ENCODE measurements around the gene WDR37.

WDR37 gene

DNA sequence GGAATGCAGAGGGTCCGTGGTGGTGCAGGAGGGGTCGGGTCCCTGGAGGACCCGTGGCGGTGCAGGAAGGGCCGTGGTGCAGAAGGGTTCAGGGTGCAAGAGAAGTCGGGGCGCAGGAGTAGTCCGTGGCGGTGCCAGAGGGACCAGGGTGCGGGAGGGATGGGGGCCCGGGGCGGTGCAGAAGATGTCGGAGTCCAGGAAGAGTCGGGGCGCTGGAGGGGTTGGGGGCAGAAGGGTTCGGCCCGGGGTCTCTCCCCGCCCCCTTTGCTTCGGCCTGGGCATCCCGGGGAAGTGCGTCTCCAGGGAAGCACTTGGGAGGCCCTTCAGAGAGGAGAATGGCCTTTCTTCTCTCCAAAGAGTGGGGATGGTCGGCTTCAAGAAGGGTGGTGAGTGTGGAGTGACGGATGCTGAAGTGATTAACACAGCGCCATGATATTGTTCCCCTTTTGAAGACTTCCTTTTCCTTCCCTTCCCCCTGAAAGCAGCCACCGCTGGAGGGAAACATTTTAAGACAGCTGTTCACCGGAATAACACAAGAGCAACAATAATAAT, 997 bp downstream of the WDR37 start:
- Histone ChIP-seq H4K91ac (ENCODE audit: low read depth, low read length, poor library complexity) (no peak overlapping the region), H3K36me3 (replicated peaks in 1 of 2; ENCODE audit: control insufficient read depth in 2 of 2, insufficient read depth in 2 of 2, low read length in 2 of 2) (peaks cover 2 to 32% of the 10 kb centered on the region in 2 donors), H3K14ac (ENCODE audit: low read length) (peak overlapping the region; percentile 90), H2BK12ac (ENCODE audit: low read length) (peak overlapping the region; percentile 60), H3K9me3 (replicated peaks in 1 of 2; ENCODE audit: control insufficient read depth in 2 of 2, insufficient read depth in 1 of 2, low read depth in 1 of 2, low read length in 2 of 2) (peaks cover 0 to 3% of the 10 kb centered on the region in 2 donors), H3K9ac (ENCODE audit: low read depth, low read length, poor library complexity) (peak overlapping the region; percentile 99), H2BK120ac (ENCODE audit: low read depth, low read length) (peak overlapping the region; percentile 64), H2AK5ac (ENCODE audit: low read depth, low read length) (peak overlapping the region; percentile 85), H3K27me3 (ENCODE audit: control insufficient read depth in 3 of 3, insufficient read depth in 3 of 3, low read depth in 1 of 3, low read length in 3 of 3) (no peaks in the 10 kb centered on the region), H3K18ac (ENCODE audit: low read length) (peak overlapping the region; percentile 86), H2BK5ac (ENCODE audit: low read length) (no peak overlapping the region), H3K27ac (replicated peaks; ENCODE audit: low read length) (no peak overlapping the region), H3K4ac (ENCODE audit: low read length) (no peak overlapping the region), H2BK15ac (ENCODE audit: low read length) (no peak overlapping the region), H3K4me1 (ENCODE audit: control insufficient read depth in 2 of 2, insufficient read depth in 1 of 2, low read depth in 1 of 2, low read length in 2 of 2) (peaks cover 3 to 13% of the 10 kb centered on the region in 2 donors), H4K8ac (ENCODE audit: low read depth, low read length) (no peak overlapping the region), H3K4me3 (ENCODE audit: low read length in 2 of 2) (peak overlapping the region; percentile 94 to 99), H3K79me1 (ENCODE audit: low read depth, low read length) (peaks cover 16% of the 10 kb centered on the region), H3K4me2 (ENCODE audit: insufficient read depth, low read length, poor library complexity, severe bottlenecking) (peak overlapping the region; percentile 87), H3K23ac (ENCODE audit: low read depth, low read length, poor library complexity) (peak overlapping the region; percentile 70), H2AFZ (ENCODE audit: low read length) (peak overlapping the region; percentile 89)
- no peak for DNase-seq (ENCODE audit: low spot score)
- WGBS, 2 donors (ENCODE audit: extremely low coverage in 2 of 2, insufficient read length in 2 of 2, insufficient replicate concordance in 1 of 2), result no CpG with 5 or more reads among the region's 26 CpGs

- no peak overlapping the region for H2BK5ac ChIP-seq (ENCODE audit: low read length)
- no peaks in the 10 kb centered on the region for H3K27me3 ChIP-seq (ENCODE audit: control insufficient read depth in 3 of 3, insufficient read depth in 3 of 3, low read depth in 1 of 3, low read length in 3 of 3)
- H3K36me3 ChIP-seq (replicated peaks in 1 of 2; ENCODE audit: control insufficient read depth in 2 of 2, insufficient read depth in 2 of 2, low read length in 2 of 2), result peaks cover 2 to 24% of the 10 kb centered on the region in 2 donors
- H2BK12ac ChIP-seq (ENCODE audit: low read length), result no peak overlapping the region
- WGBS, 2 donors (ENCODE audit: extremely low coverage in 2 of 2, insufficient read length in 2 of 2, insufficient replicate concordance in 1 of 2), result no CpG with 5 or more reads among the region's 7 CpGs
- H3K4me3 ChIP-seq (ENCODE audit: low read length in 2 of 2), result peak overlapping the region in 1 of 2 donors; percentile 94
- no peak overlapping the region for H2AFZ ChIP-seq (ENCODE audit: low read length)
- H3K23ac ChIP-seq (ENCODE audit: low read depth, low read length, poor library complexity), result no peak overlapping the region
- no peak overlapping the region for H2AK5ac ChIP-seq (ENCODE audit: low read depth, low read length)
- no peak overlapping the region for H3K27ac ChIP-seq (replicated peaks; ENCODE audit: low read length)
- no peak overlapping the region for H3K9ac ChIP-seq (ENCODE audit: low read depth, low read length, poor library complexity)
- no peaks in the 10 kb centered on the region for H3K9me3 ChIP-seq (replicated peaks in 1 of 2; ENCODE audit: control insufficient read depth in 2 of 2, insufficient read depth in 1 of 2, low read depth in 1 of 2, low read length in 2 of 2)
- H3K4ac ChIP-seq (ENCODE audit: low read length), result no peak overlapping the region
- DNase-seq (ENCODE audit: low spot score), result no peak
- no peak overlapping the region for H3K14ac ChIP-seq (ENCODE audit: low read length)
- peaks cover 16% of the 10 kb centered on the region for H3K79me1 ChIP-seq (ENCODE audit: low read depth, low read length)
- no peak overlapping the region for H3K18ac ChIP-seq (ENCODE audit: low read length)
- no peak overlapping the region for H2BK120ac ChIP-seq (ENCODE audit: low read depth, low read length)
- H4K8ac ChIP-seq (ENCODE audit: low read depth, low read length), result no peak overlapping the region
- H4K91ac ChIP-seq (ENCODE audit: low read depth, low read length, poor library complexity), result no peak overlapping the region
- peaks cover 3 to 13% of the 10 kb centered on the region in 2 donors for H3K4me1 ChIP-seq (ENCODE audit: control insufficient read depth in 2 of 2, insufficient read depth in 1 of 2, low read depth in 1 of 2, low read length in 2 of 2)
- H2BK15ac ChIP-seq (ENCODE audit: low read length), result no peak overlapping the region
- H3K4me2 ChIP-seq (ENCODE audit: insufficient read depth, low read length, poor library complexity, severe bottlenecking), result no peak overlapping the region
These were observed 1.8 kb downstream of the WDR37 start for GRCh38 chr10:1058017-1058416.

DNA sequence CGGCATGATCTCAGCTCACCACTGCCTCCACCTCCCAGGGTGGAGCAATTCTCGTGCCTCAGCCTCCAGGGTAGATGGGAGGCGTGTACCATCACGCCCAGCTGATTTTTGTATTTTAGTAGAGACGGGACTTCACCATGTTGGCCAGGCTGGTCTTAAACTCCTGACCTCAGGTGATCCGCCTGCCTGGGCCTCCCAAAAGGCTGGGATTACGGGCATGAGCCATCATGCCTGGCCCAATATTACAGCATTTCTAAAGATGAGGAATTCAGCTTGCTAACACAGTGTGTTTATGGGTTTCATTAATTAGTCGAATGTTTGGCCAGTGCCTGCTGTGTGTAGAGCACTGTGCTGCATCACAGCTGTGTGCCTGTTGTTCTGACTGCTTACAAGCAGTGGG, 3.7 kb downstream of the WDR37 start:
- H3K4me3 ChIP-seq (ENCODE audit: low read length in 2 of 2), result no peak overlapping the region
- H2AK5ac ChIP-seq (ENCODE audit: low read depth, low read length), result no peak overlapping the region
- no peak overlapping the region for H3K27ac ChIP-seq (replicated peaks; ENCODE audit: low read length)
- H2BK120ac ChIP-seq (ENCODE audit: low read depth, low read length), result no peak overlapping the region
- no peak overlapping the region for H3K9ac ChIP-seq (ENCODE audit: low read depth, low read length, poor library complexity)
- H4K91ac ChIP-seq (ENCODE audit: low read depth, low read length, poor library complexity), result no peak overlapping the region
- no peaks in the 10 kb centered on the region for H3K27me3 ChIP-seq (ENCODE audit: control insufficient read depth in 3 of 3, insufficient read depth in 3 of 3, low read depth in 1 of 3, low read length in 3 of 3)
- peaks cover 2 to 7% of the 10 kb centered on the region in 2 donors for H3K36me3 ChIP-seq (replicated peaks in 1 of 2; ENCODE audit: control insufficient read depth in 2 of 2, insufficient read depth in 2 of 2, low read length in 2 of 2)
- no peak overlapping the region for H3K4me2 ChIP-seq (ENCODE audit: insufficient read depth, low read length, poor library complexity, severe bottlenecking)
- H3K4me1 ChIP-seq (ENCODE audit: control insufficient read depth in 2 of 2, insufficient read depth in 1 of 2, low read depth in 1 of 2, low read length in 2 of 2), result peaks cover 3 to 21% of the 10 kb centered on the region in 2 donors
- H2BK5ac ChIP-seq (ENCODE audit: low read length), result no peak overlapping the region
- H3K4ac ChIP-seq (ENCODE audit: low read length), result no peak overlapping the region
- no peak overlapping the region for H2AFZ ChIP-seq (ENCODE audit: low read length)
- no peaks in the 10 kb centered on the region for H3K9me3 ChIP-seq (replicated peaks in 1 of 2; ENCODE audit: control insufficient read depth in 2 of 2, insufficient read depth in 1 of 2, low read depth in 1 of 2, low read length in 2 of 2)
- no peak overlapping the region for H3K14ac ChIP-seq (ENCODE audit: low read length)
- peaks cover 12% of the 10 kb centered on the region for H3K79me1 ChIP-seq (ENCODE audit: low read depth, low read length)
- DNase-seq (ENCODE audit: low spot score), result no peak
- no peak overlapping the region for H2BK12ac ChIP-seq (ENCODE audit: low read length)
- H2BK15ac ChIP-seq (ENCODE audit: low read length), result no peak overlapping the region
- no peak overlapping the region for H3K23ac ChIP-seq (ENCODE audit: low read depth, low read length, poor library complexity)
- H4K8ac ChIP-seq (ENCODE audit: low read depth, low read length), result no peak overlapping the region
- no peak overlapping the region for H3K18ac ChIP-seq (ENCODE audit: low read length)
- WGBS, 2 donors (ENCODE audit: extremely low coverage in 2 of 2, insufficient read length in 2 of 2, insufficient replicate concordance in 1 of 2), result no CpG with 5 or more reads among the region's 8 CpGs

- WGBS, 2 donors (ENCODE audit: extremely low coverage in 2 of 2, insufficient read length in 2 of 2, insufficient replicate concordance in 1 of 2), result no CpG with 5 or more reads among the region's 7 CpGs
- Histone ChIP-seq H2AFZ (ENCODE audit: low read length) (no peak overlapping the region), H3K4ac (ENCODE audit: low read length) (no peak overlapping the region), H3K27me3 (ENCODE audit: control insufficient read depth in 3 of 3, insufficient read depth in 3 of 3, low read depth in 1 of 3, low read length in 3 of 3) (no peaks in the 10 kb centered on the region), H2BK5ac (ENCODE audit: low read length) (no peak overlapping the region), H2BK15ac (ENCODE audit: low read length) (no peak overlapping the region), H4K91ac (ENCODE audit: low read depth, low read length, poor library complexity) (no peak overlapping the region), H2BK12ac (ENCODE audit: low read length) (no peak overlapping the region), H3K36me3 (replicated peaks in 1 of 2; ENCODE audit: control insufficient read depth in 2 of 2, insufficient read depth in 2 of 2, low read length in 2 of 2) (peaks cover 2 to 3% of the 10 kb centered on the region in 2 donors), H2AK5ac (ENCODE audit: low read depth, low read length) (no peak overlapping the region), H3K23ac (ENCODE audit: low read depth, low read length, poor library complexity) (no peak overlapping the region), H3K9me3 (replicated peaks in 1 of 2; ENCODE audit: control insufficient read depth in 2 of 2, insufficient read depth in 1 of 2, low read depth in 1 of 2, low read length in 2 of 2) (no peaks in the 10 kb centered on the region), H4K8ac (ENCODE audit: low read depth, low read length) (no peak overlapping the region), H3K27ac (replicated peaks; ENCODE audit: low read length) (no peak overlapping the region), H3K14ac (ENCODE audit: low read length) (no peak overlapping the region), H2BK120ac (ENCODE audit: low read depth, low read length) (no peak overlapping the region), H3K79me1 (ENCODE audit: low read depth, low read length) (peaks cover 2% of the 10 kb centered on the region), H3K4me1 (ENCODE audit: control insufficient read depth in 2 of 2, insufficient read depth in 1 of 2, low read depth in 1 of 2, low read length in 2 of 2) (peaks cover 2 to 17% of the 10 kb centered on the region in 2 donors), H3K4me2 (ENCODE audit: insufficient read depth, low read length, poor library complexity, severe bottlenecking) (no peak overlapping the region), H3K18ac (ENCODE audit: low read length) (no peak overlapping the region), H3K4me3 (ENCODE audit: low read length in 2 of 2) (no peak overlapping the region), H3K9ac (ENCODE audit: low read depth, low read length, poor library complexity) (no peak overlapping the region)
- no peak for DNase-seq (ENCODE audit: low spot score)
These were observed 6.0 kb downstream of the WDR37 start for GRCh38 chr10:1061930-1062774.
